Measurements from ENCODE around the gene ERVFRD-1. TPM values are rescaled to one million over a fixed set of nuclear protein-coding genes. Genes with fewer than 3 reads are reported as not detected.

ERVFRD-1 gene
- not detected in 2 replicates for total RNA-seq (2014; rRNA removed; shearing (Covaris generic))
- 0.06 and 0.28 TPM in 2 replicates for polyA plus RNA-seq (2016; fragmentation: Nextera tagmentation; extraction: Ambion mirVana)
- long read RNA-seq: 0 reads

- Histone ChIP-seq H3K27me3 (ENCODE audit: insufficient read depth) (no peaks in the 10 kb centered on the region), H3K27ac (ENCODE audit: low read depth) (no peak within 1 kb of the TSS), H3K79me2 (replicated peaks; ENCODE audit: insufficient read depth) (peaks cover 100% of the 10 kb centered on the region), H3K4me1 (ENCODE audit: insufficient read depth) (peaks cover 40% of the 10 kb centered on the region), H3K9me2 (ENCODE audit: insufficient read depth) (peaks cover 4% of the 10 kb centered on the region; the same call in 1 of the 2 replicates), H3K36me3 (ENCODE audit: insufficient read depth) (no peaks in the 10 kb centered on the region), H3K4me2 (peak within 1 kb of the TSS; percentile 38; the same call in 1 of the 2 replicates), H3K4me3 (no peak within 1 kb of the TSS), H4K20me1 (replicated peaks; ENCODE audit: insufficient read depth) (peaks cover 14% of the 10 kb centered on the region), H2AFZ (no peak within 1 kb of the TSS), H3F3A (replicated peaks; ENCODE audit: low read depth) (no peaks in the 10 kb centered on the region)
- peak within 1 kb of the TSS; percentile 10; the same call in 1 of the 2 replicates for H3K27ac Mint-ChIP-seq
- H3K9me3 Mint-ChIP-seq: no peaks in the 10 kb centered on the region
- H3K4me1 Mint-ChIP-seq: peaks cover 36% of the 10 kb centered on the region
- no peak within 1 kb of the TSS for H3K4me3 Mint-ChIP-seq
- ATAC-seq: peak; percentile 31
- DNase-seq (ENCODE audit: low spot score): no peak
- TF ChIP-seq ZNF114 (CRISPR knock-in tag; IDR thresholded peaks at IDR 0.05): no peak
- TF ChIP-seq ZNF331 (CRISPR knock-in tag; IDR thresholded peaks at IDR 0.05; ENCODE audit: low read depth): no peak
- no peak for TF ChIP-seq STAT1 (IDR thresholded peaks at IDR 0.05; ENCODE audit: unreplicated experiment)
- TF ChIP-seq ZNF462 (CRISPR knock-in tag; IDR thresholded peaks at IDR 0.05): no peak
- no peak for TF ChIP-seq CTCF (conservative IDR thresholded peaks at IDR 0.05; ENCODE audit: low read depth in 2 of 2)
- no peak for TF ChIP-seq NANOG (IDR thresholded peaks at IDR 0.05; ENCODE audit: borderline replicate concordance)
- TF ChIP-seq ETS1 (IDR thresholded peaks at IDR 0.05): no peak
- TF ChIP-seq EZH2phosphoT487 (IDR thresholded peaks at IDR 0.05; ENCODE audit: unreplicated experiment): no peak
- TF ChIP-seq JUNB (IDR thresholded peaks at IDR 0.05; ENCODE audit: unreplicated experiment): no peak
- TF ChIP-seq REST (IDR thresholded peaks at IDR 0.05; ENCODE audit: unreplicated experiment): no peak
- no peak for TF ChIP-seq EZH2 (IDR thresholded peaks at IDR 0.05; ENCODE audit: low read depth, unreplicated experiment)
- TF ChIP-seq POLR2AphosphoS5 (IDR thresholded peaks at IDR 0.05; ENCODE audit: low read depth): no peak
- no peak for TF ChIP-seq CREB1 (CRISPR knock-in tag; IDR thresholded peaks at IDR 0.05; ENCODE audit: low read depth)
- H3K27me3 Mint-ChIP-seq (ENCODE audit: insufficient read depth, low read depth, poor library complexity): no peaks in the 10 kb centered on the region
- no peaks in the 10 kb centered on the region for H3K36me3 Mint-ChIP-seq (ENCODE audit: low read depth)
Observed at GRCh38 chr6:11110921-11111768, at the start of gene ERVFRD-1. ERVFRD-1 (minus strand) TSS chr6:11111725; CDS start chr6:11105310, 6,415 bp downstream.
